HEK293 (cell line): ENCODE data around the gene CRYBB1.

Source experiments
- CTCF ChIP-seq: fragments of 450-650 bp; formaldehyde crosslinking; IDR thresholded peaks from 2 replicates; pipeline ENCODE4 v1.5.1; 2016; ENCODE audit warnings: missing biosample characterization, missing genetic modification characterization
- KLF10 ChIP-seq: fragments of 450-650 bp; IDR thresholded peaks from 2 replicates; pipeline ENCODE4 v1.5.1; 2018; ENCODE audit warnings: missing biosample characterization, mild to moderate bottlenecking, missing genetic modification characterization
- KLF17 ChIP-seq: fragments of 450-650 bp; formaldehyde crosslinking; IDR thresholded peaks from 2 replicates; pipeline ENCODE4 v1.5.1; 2016; ENCODE audit warnings: missing biosample characterization, missing genetic modification characterization
- ZNF175 ChIP-seq: fragments of 450-650 bp; formaldehyde crosslinking; IDR thresholded peaks from 2 replicates; pipeline ENCODE4 v1.5.1; 2016; ENCODE audit warnings: missing biosample characterization, missing genetic modification characterization
- ZNF19 ChIP-seq: fragments of 450-650 bp; formaldehyde crosslinking; IDR thresholded peaks from 2 replicates; pipeline ENCODE4; 2016; ENCODE audit warnings: missing biosample characterization, missing genetic modification characterization, low read depth
- ZNF202 ChIP-seq: fragments of 450-650 bp; formaldehyde crosslinking; IDR thresholded peaks from 2 replicates; pipeline ENCODE4 v1.5.1; 2016; ENCODE audit warnings: missing biosample characterization, missing genetic modification characterization, borderline replicate concordance
- ZNF558 ChIP-seq: fragments of 450-650 bp; formaldehyde crosslinking; IDR thresholded peaks from 2 replicates; pipeline ENCODE4 v1.5.1; 2016; ENCODE audit warnings: missing biosample characterization, missing genetic modification characterization
- ZNF571 ChIP-seq: fragments of 450-650 bp; formaldehyde crosslinking; IDR thresholded peaks from 2 replicates; pipeline ENCODE4 v1.5.0; 2017; ENCODE audit warnings: missing biosample characterization, missing genetic modification characterization
- ZNF660 ChIP-seq: fragments of 450-650 bp; IDR thresholded peaks from 2 replicates; pipeline ENCODE4 v1.5.1; 2018; ENCODE audit warnings: missing biosample characterization, mild to moderate bottlenecking, missing genetic modification characterization

DNA sequence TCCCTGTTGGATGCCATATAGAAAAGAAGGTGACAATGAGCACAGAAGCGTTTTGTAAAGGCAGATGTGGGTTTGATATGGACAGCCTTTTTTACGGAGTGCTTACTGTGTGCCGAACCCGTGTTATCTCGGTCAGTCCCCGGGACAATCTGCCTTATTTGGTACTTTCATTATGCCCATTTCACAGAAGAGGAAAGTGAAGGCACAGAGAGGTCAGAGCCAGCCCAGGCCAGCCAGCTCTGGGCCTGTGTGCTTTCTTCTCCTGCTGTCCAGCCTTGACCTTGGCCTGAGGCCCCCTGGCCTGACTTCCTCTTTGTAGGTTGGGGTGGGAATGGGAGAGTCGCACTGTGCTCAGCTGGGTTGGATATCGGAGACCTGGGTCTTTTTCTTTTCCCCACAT lies 628 bp upstream of the CRYBB1 start:
- no peak for TF ChIP-seq ZNF571 (tag by site-specific recombination)
- no peak for TF ChIP-seq ZNF202
- no peak for TF ChIP-seq CTCF
- no peak for TF ChIP-seq KLF10 (tag by site-specific recombination)
- TF ChIP-seq KLF17 (tag by site-specific recombination) = no peak
- no peak for TF ChIP-seq ZNF660 (tag by site-specific recombination)
- TF ChIP-seq ZNF558 (tag by site-specific recombination) = no peak
- TF ChIP-seq ZNF175 (tag by site-specific recombination) = no peak
- TF ChIP-seq ZNF19 (tag by site-specific recombination) = no peak
